ENCODE results near the gene TENT4B. TPM values are rescaled to one million over a fixed set of nuclear protein-coding genes. Genes with fewer than 3 reads are reported as not detected.

The TENT4B gene
- total RNA-seq, 2 donors from 2014 or later, result 12.8 to 14.1 TPM

- Mint-ChIP-seq H3K4me3 (no peak overlapping the region), H3K9me3 (no peaks in the 10 kb centered on the region), H3K4me1 (peaks cover 15% of the 10 kb centered on the region), H3K27me3 (ENCODE audit: insufficient read depth) (no peaks in the 10 kb centered on the region), H3K27ac (no peak overlapping the region), H3K36me3 (ENCODE audit: low read depth) (no peaks in the 10 kb centered on the region)
- WGBS, 2 experiments (ENCODE audit: insufficient coverage in 1 of 2, insufficient read length in 1 of 2), result 70 to 82% methylated on average over 1 to 3 of the region's 3 CpGs
- no peak overlapping the region for H3K27ac ChIP-seq (ENCODE audit: low read depth, low read length)
- peak; percentile 39 for DNase-seq
- TF ChIP-seq, protein P1, sequence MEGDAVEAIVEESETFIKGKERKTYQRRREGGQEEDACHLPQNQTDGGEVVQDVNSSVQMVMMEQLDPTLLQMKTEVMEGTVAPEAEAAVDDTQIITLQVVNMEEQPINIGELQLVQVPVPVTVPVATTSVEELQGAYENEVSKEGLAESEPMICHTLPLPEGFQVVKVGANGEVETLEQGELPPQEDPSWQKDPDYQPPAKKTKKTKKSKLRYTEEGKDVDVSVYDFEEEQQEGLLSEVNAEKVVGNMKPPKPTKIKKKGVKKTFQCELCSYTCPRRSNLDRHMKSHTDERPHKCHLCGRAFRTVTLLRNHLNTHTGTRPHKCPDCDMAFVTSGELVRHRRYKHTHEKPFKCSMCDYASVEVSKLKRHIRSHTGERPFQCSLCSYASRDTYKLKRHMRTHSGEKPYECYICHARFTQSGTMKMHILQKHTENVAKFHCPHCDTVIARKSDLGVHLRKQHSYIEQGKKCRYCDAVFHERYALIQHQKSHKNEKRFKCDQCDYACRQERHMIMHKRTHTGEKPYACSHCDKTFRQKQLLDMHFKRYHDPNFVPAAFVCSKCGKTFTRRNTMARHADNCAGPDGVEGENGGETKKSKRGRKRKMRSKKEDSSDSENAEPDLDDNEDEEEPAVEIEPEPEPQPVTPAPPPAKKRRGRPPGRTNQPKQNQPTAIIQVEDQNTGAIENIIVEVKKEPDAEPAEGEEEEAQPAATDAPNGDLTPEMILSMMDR (conservative IDR thresholded peaks at IDR 0.05), result no peak
- no peak overlapping the region for H3K4me3 ChIP-seq (ENCODE audit: low read length)
- H3K9me3 ChIP-seq (ENCODE audit: control insufficient read depth, low read length), result no peaks in the 10 kb centered on the region
- no peaks in the 10 kb centered on the region for H3K36me3 ChIP-seq (ENCODE audit: control insufficient read depth, insufficient read depth, low read length)
- H3K4me1 ChIP-seq (ENCODE audit: control insufficient read depth, insufficient read depth, low read length), result peaks cover 3% of the 10 kb centered on the region
- H3K9ac ChIP-seq (ENCODE audit: extremely low read depth, low read length, poor library complexity, severe bottlenecking), result no peak overlapping the region
- no peaks in the 10 kb centered on the region for H3K27me3 ChIP-seq (ENCODE audit: control insufficient read depth, insufficient read depth, low read length, poor library complexity, severe bottlenecking)
These were observed 114.5 kb downstream of the TENT4B start for GRCh38 chr16:50267651-50268050.

DNA sequence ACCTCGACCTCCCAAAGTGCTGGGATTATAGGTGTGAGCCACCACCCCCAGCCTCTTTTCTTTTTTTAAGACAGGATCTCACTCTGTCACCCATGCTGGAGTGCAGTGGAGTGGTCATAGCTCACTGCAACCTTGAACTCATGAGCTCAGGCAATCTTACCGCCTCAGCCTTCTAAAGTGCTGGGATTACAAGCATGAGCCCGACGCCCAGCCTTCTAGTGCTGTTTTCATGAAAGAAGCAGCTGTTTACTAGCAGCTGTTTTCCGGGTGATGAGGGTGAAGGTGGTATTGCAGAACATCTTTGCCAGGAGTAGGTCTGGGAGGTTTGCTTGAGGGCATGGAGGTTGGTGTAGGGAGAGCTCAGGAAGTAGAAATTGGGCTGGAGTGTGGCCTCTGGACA, 115.2 kb downstream of the TENT4B start:
- Histone ChIP-seq H3K4me1 (ENCODE audit: control insufficient read depth, insufficient read depth, low read length) (peaks cover 3% of the 10 kb centered on the region), H3K4me3 (ENCODE audit: low read length) (no peak overlapping the region), H3K9ac (ENCODE audit: extremely low read depth, low read length, poor library complexity, severe bottlenecking) (no peak overlapping the region), H3K27me3 (ENCODE audit: control insufficient read depth, insufficient read depth, low read length, poor library complexity, severe bottlenecking) (no peaks in the 10 kb centered on the region), H3K36me3 (ENCODE audit: control insufficient read depth, insufficient read depth, low read length) (no peaks in the 10 kb centered on the region), H3K9me3 (ENCODE audit: control insufficient read depth, low read length) (no peaks in the 10 kb centered on the region), H3K27ac (ENCODE audit: low read depth, low read length) (no peak overlapping the region)
- TF ChIP-seq, protein P1 (conservative IDR thresholded peaks at IDR 0.05), result no peak
- WGBS, 2 experiments (ENCODE audit: insufficient coverage in 1 of 2, insufficient read length in 1 of 2), result 89 to 94% methylated on average over 4 to 5 of the region's 5 CpGs
- no peak overlapping the region for H3K4me3 Mint-ChIP-seq
- no peak overlapping the region for H3K27ac Mint-ChIP-seq
- no peaks in the 10 kb centered on the region for H3K36me3 Mint-ChIP-seq (ENCODE audit: low read depth)
- H3K4me1 Mint-ChIP-seq, result peaks cover 11% of the 10 kb centered on the region
- no peaks in the 10 kb centered on the region for H3K9me3 Mint-ChIP-seq
- DNase-seq, result no peak
- H3K27me3 Mint-ChIP-seq (ENCODE audit: insufficient read depth), result no peaks in the 10 kb centered on the region

- no peak for DNase-seq
- Mint-ChIP-seq H3K9me3 (no peaks in the 10 kb centered on the region), H3K27me3 (ENCODE audit: insufficient read depth) (no peaks in the 10 kb centered on the region), H3K4me1 (peaks cover 6% of the 10 kb centered on the region), H3K27ac (peak overlapping the region; percentile 19), H3K4me3 (no peak overlapping the region), H3K36me3 (ENCODE audit: low read depth) (no peaks in the 10 kb centered on the region)
- no peak overlapping the region for H3K4me3 ChIP-seq (ENCODE audit: low read length)
- no peaks in the 10 kb centered on the region for H3K36me3 ChIP-seq (ENCODE audit: control insufficient read depth, insufficient read depth, low read length)
- no peaks in the 10 kb centered on the region for H3K27me3 ChIP-seq (ENCODE audit: control insufficient read depth, insufficient read depth, low read length, poor library complexity, severe bottlenecking)
- TF ChIP-seq, protein P1 (conservative IDR thresholded peaks at IDR 0.05), result no peak
- no peak overlapping the region for H3K9ac ChIP-seq (ENCODE audit: extremely low read depth, low read length, poor library complexity, severe bottlenecking)
- 91 to 94% methylated on average over 4 to 13 of the region's 13 CpGs for WGBS, 2 experiments (ENCODE audit: insufficient coverage in 1 of 2, insufficient read length in 1 of 2)
- H3K27ac ChIP-seq (ENCODE audit: low read depth, low read length), result no peak overlapping the region
- peaks cover 3% of the 10 kb centered on the region for H3K4me1 ChIP-seq (ENCODE audit: control insufficient read depth, insufficient read depth, low read length)
- H3K9me3 ChIP-seq (ENCODE audit: control insufficient read depth, low read length), result no peaks in the 10 kb centered on the region
These were observed 116.1 kb downstream of the TENT4B start for GRCh38 chr16:50269061-50269705.
